Measurements from ENCODE around the gene LAPTM5.

Gene LAPTM5

DNA sequence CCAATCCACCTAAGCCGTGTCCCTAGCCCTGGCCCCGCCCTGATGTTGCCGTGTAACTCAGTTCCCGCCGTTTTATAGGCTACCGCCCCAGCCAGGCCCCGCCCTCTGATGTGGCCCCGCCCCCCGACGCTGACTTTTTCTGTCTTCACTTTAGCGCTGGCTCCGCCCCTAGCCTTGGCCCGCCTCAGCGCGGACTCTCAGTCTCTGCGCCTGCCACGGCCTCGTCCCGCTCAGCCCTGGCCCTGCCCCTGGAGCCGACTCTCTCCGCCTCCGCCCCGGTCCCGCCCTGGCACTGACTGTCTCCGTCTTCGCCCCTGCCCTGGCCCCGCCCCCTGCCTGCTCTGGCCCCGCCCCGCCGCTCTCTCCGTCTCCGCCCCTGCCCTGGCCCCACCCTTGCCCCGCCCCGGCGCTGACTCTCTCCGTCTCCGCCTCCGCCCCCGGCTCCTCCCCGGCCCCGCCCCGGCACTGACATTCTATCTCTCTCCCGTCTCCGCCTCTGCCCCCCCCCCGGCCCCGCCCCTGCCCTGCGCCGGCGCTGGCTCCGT, 39.4 kb downstream of the LAPTM5 start (continued):
- TF ChIP-seq GLIS1 (tag by site-specific recombination; IDR thresholded peaks at IDR 0.05) (no peak), SP2 (tag by site-specific recombination; IDR thresholded peaks at IDR 0.05) (peak; percentile 87), ZNF433 (tag by site-specific recombination; IDR thresholded peaks at IDR 0.05; ENCODE audit: low read depth) (no peak), KLF8 (tag by site-specific recombination; IDR thresholded peaks at IDR 0.05) (peak; percentile 62; the same call in 1 of the 2 replicates)
- TF ChIP-seq, protein P1, sequence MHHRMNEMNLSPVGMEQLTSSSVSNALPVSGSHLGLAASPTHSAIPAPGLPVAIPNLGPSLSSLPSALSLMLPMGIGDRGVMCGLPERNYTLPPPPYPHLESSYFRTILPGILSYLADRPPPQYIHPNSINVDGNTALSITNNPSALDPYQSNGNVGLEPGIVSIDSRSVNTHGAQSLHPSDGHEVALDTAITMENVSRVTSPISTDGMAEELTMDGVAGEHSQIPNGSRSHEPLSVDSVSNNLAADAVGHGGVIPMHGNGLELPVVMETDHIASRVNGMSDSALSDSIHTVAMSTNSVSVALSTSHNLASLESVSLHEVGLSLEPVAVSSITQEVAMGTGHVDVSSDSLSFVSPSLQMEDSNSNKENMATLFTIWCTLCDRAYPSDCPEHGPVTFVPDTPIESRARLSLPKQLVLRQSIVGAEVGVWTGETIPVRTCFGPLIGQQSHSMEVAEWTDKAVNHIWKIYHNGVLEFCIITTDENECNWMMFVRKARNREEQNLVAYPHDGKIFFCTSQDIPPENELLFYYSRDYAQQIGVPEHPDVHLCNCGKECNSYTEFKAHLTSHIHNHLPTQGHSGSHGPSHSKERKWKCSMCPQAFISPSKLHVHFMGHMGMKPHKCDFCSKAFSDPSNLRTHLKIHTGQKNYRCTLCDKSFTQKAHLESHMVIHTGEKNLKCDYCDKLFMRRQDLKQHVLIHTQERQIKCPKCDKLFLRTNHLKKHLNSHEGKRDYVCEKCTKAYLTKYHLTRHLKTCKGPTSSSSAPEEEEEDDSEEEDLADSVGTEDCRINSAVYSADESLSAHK (tag by site-specific recombination; IDR thresholded peaks at IDR 0.05): no peak

DNA sequence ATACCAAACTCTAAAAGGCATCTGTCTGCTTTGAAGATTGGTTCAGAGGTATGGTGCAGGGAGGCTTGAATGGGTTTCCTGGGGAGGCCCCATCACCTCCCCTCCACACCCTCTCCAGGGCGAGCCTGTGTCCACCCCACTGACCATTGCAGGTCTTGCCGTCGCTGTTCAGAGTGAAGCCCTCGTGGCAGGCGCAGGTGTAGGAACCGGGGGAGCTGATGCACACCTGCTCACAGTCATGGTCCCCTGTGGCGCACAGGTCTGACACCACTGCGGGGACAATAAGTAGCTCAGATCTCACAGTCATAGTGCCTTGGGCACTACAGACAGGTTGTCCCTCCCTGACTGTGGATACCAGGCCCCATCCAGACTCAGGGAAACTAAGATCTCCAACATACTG, 40.9 kb downstream of the LAPTM5 start:
- ChIA-PET CTCF (interaction anchor here (0.7 to 1.9 kb wide), 4 partner anchors 10 to 1476 kb away, joined by 3 to 9 read pairs (median 4); no protein-coding TSS in a partner anchor), POLR2A (no interaction called here)
- H3K27ac ChIP-seq (ENCODE audit: extremely low read depth, low read depth, low read length): no peak overlapping the region
- H3K9me3 ChIP-seq (ENCODE audit: control insufficient read depth, insufficient read depth, low read depth, low read length): no peaks in the 10 kb centered on the region
- TF ChIP-seq ZNF354C (tag by site-specific recombination; IDR thresholded peaks at IDR 0.05; ENCODE audit: borderline replicate concordance, low read depth) (no peak), ZNF548 (tag by site-specific recombination; IDR thresholded peaks at IDR 0.05) (no peak), MEIS1 (CRISPR knock-in tag; IDR thresholded peaks at IDR 0.05; ENCODE audit: borderline replicate concordance) (no peak), ZNF391 (tag by site-specific recombination; IDR thresholded peaks at IDR 0.05; ENCODE audit: borderline replicate concordance, low read depth) (no peak)
- TF ChIP-seq, protein P2, sequence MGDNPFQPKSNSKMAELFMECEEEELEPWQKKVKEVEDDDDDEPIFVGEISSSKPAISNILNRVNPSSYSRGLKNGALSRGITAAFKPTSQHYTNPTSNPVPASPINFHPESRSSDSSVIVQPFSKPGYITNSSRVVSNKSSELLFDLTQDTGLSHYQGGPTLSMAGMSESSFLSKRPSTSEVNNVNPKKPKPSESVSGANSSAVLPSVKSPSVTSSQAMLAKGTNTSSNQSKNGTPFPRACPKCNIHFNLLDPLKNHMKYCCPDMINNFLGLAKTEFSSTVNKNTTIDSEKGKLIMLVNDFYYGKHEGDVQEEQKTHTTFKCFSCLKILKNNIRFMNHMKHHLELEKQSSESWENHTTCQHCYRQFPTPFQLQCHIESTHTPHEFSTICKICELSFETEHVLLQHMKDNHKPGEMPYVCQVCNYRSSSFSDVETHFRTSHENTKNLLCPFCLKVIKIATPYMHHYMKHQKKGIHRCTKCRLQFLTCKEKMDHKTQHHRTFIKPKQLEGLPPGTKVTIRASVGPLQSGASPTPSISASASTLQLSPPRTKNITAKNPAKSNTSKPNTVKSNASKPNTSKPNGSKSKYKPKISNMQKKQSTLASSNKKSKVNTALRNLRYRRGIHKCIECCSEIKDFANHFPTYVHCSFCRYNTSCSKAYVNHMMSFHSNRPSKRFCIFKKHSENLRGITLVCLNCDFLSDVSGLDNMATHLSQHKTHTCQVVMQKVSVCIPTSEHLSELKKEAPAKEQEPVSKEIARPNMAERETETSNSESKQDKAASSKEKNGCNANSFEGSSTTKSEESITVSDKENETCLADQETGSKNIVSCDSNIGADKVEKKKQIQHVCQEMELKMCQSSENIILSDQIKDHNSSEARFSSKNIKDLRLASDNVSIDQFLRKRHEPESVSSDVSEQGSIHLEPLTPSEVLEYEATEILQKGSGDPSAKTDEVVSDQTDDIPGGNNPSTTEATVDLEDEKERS (tag by site-specific recombination; IDR thresholded peaks at IDR 0.05): no peak
- no peaks in the 10 kb centered on the region for H3K36me3 ChIP-seq (ENCODE audit: control insufficient read depth in 2 of 2, insufficient read depth in 1 of 2, low read length in 2 of 2)
- H3K4me3 ChIP-seq (ENCODE audit: low read depth, low read length): no peak overlapping the region
- no peaks in the 10 kb centered on the region for H3K4me1 ChIP-seq (ENCODE audit: control insufficient read depth, insufficient read depth, low read length)

DNA sequence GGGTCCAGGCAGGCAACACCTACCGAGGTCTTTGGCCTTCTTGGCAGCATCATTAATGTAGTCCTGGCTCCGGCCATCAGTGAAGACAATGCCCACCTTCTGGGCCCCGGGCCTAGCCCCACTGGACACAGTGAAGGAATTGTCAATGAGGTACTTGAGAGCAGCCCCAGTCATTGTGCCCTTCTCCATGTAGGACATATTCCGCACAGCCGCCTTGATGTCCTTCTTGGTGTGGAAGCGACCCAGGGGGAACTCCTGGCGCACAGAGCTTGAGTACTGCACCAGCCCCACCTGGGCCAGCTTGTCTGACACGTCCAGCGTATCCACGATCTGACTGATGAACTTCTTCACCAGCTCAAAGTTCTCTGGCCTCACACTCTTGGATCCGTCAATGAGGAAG, 41.7 kb downstream of the LAPTM5 start:
- POLR2A ChIA-PET: no interaction called here
- Histone ChIP-seq H3K36me3 (ENCODE audit: control insufficient read depth in 2 of 2, insufficient read depth in 1 of 2, low read length in 2 of 2) (no peaks in the 10 kb centered on the region), H3K9me3 (ENCODE audit: control insufficient read depth, insufficient read depth, low read depth, low read length) (no peaks in the 10 kb centered on the region), H3K4me1 (ENCODE audit: control insufficient read depth, insufficient read depth, low read length) (no peaks in the 10 kb centered on the region), H3K27ac (ENCODE audit: extremely low read depth, low read depth, low read length) (no peak overlapping the region), H3K4me3 (ENCODE audit: low read depth, low read length) (no peak overlapping the region)
- no peak for TF ChIP-seq ZNF324 (tag by site-specific recombination; IDR thresholded peaks at IDR 0.05)
- no peak for TF ChIP-seq ZNF501 (tag by site-specific recombination; IDR thresholded peaks at IDR 0.05)
- TF ChIP-seq, protein P1 (tag by site-specific recombination; IDR thresholded peaks at IDR 0.05): no peak
- TF ChIP-seq HOXC10 (CRISPR knock-in tag; IDR thresholded peaks at IDR 0.05): no peak
- TF ChIP-seq ZBTB7A (tag by site-specific recombination; IDR thresholded peaks at IDR 0.05; ENCODE audit: low read depth): no peak
- TF ChIP-seq ZNF292 (tag by site-specific recombination; IDR thresholded peaks at IDR 0.05; ENCODE audit: borderline replicate concordance, low read depth): no peak
- no peak for TF ChIP-seq GLIS1 (tag by site-specific recombination; IDR thresholded peaks at IDR 0.05)
- no peak for TF ChIP-seq TRIM28 (IDR thresholded peaks at IDR 0.05; ENCODE audit: borderline replicate concordance, low read length)
- no peak for TF ChIP-seq ZNF155 (tag by site-specific recombination; IDR thresholded peaks at IDR 0.05)
- CTCF ChIA-PET: interaction anchor here (0.7 to 1.9 kb wide), 8 partner anchors 9 to 1475 kb away, joined by 3 to 9 read pairs (median 4); no protein-coding TSS in a partner anchor

Data from HEK293 (cell line).